PC-3 (cell line): ENCODE results near the gene SNTA1. TPM values are rescaled to one million over a fixed set of nuclear protein-coding genes. Genes with fewer than 3 reads are reported as not detected.
"Not testable (repeated sequence)": the region's sequence is repeated elsewhere in the genome, so short reads cannot be mapped to it uniquely, and the experiment has no call there.

Experiments
- ATAC-seq: fragments of 200-7000 bp; cut with Tn5 transposase; 2 replicates; pipeline ENCODE4 v1.9.1; 2020; ENCODE audit warnings: mild to moderate bottlenecking, moderate library complexity
- BruUV-seq: library from RNA; stranded (reverse); fragments of 400-500 nt; replicated peaks from 2 replicates; lab custom pipeline; 2021; lab: Mats Ljungman, UMichigan
- CTCF ChIA-PET: fragments of 300-600 bp; sonication (Branson Sonifier 250); formaldehyde crosslinking; loops from one replicate; lab custom pipeline; 2022; ENCODE audit warnings: antibody characterized with exemption; lab: Charles Lee
- POLR2A ChIA-PET: fragments of 300-600 bp; sonication (Branson Sonifier 250); formaldehyde crosslinking; loops from one replicate; lab custom pipeline; 2022; ENCODE audit warnings: antibody characterized with exemption; ENCODE audit not compliant: unreplicated experiment; lab: Charles Lee
- DNase-seq: peaks from one replicate; pipeline ENCODE4 v3.0.0-alpha.2; 2015
- H2AFZ ChIP-seq: fragments of 300-600 bp; sonication (generic); 2 replicates; pipeline ENCODE4 v1.6.0; 2016; ENCODE audit warnings: antibody characterized with exemption, low read length
- H3F3A ChIP-seq: fragments of 300-600 bp; sonication (generic); one replicate; pipeline ENCODE4 v1.6.0; 2017; ENCODE audit warnings: antibody characterized with exemption, low read length, control low read depth, mild to moderate bottlenecking; ENCODE audit not compliant: unreplicated experiment
- H3K27ac ChIP-seq: fragments of 300-600 bp; sonication (generic); 2 replicates; pipeline ENCODE4 v1.5.1; 2016; ENCODE audit warnings: mild to moderate bottlenecking, low read length
- H3K27me3 ChIP-seq: fragments of 300-600 bp; sonication (generic); 2 replicates; pipeline ENCODE4 v1.6.1; 2016; ENCODE audit warnings: low read length, mixed read lengths
- H3K36me3 ChIP-seq: fragments of 300-600 bp; sonication (generic); 2 replicates; pipeline ENCODE4 v1.6.1; 2016; ENCODE audit warnings: low read depth, mixed run types, low read length, mixed read lengths
- H3K4me1 ChIP-seq: fragments of 300-600 bp; sonication (generic); 2 replicates; pipeline ENCODE4 v1.5.1; 2016; ENCODE audit warnings: low read length; ENCODE audit not compliant: insufficient read depth
- H3K4me2 ChIP-seq: fragments of 300-600 bp; sonication (generic); 2 replicates; pipeline ENCODE4 v1.6.0; 2016; ENCODE audit warnings: low read length
- H3K4me3 ChIP-seq: fragments of 300-600 bp; sonication (generic); 2 replicates; pipeline ENCODE4 v1.5.1; 2016; ENCODE audit warnings: mild to moderate bottlenecking, low read length, mixed read lengths
- H3K79me2 ChIP-seq: fragments of 300-600 bp; sonication (generic); 2 replicates; pipeline ENCODE4 v1.6.1; 2017; ENCODE audit warnings: low read length, mixed read lengths
- H3K9ac ChIP-seq: fragments of 300-600 bp; sonication (generic); 2 replicates; pipeline ENCODE4 v1.6.0; 2016; ENCODE audit warnings: mild to moderate bottlenecking, low read length
- H3K9me2 ChIP-seq: fragments of 300-600 bp; sonication (generic); replicated peaks from 2 replicates; pipeline ENCODE4 v1.6.1; 2016; ENCODE audit warnings: mixed run types, low read length, mixed read lengths
- H3K9me3 ChIP-seq: fragments of 300-600 bp; sonication (generic); 2 replicates; pipeline ENCODE4 v1.6.1; 2016; ENCODE audit warnings: low read length, mixed read lengths
- H4K20me1 ChIP-seq: fragments of 300-600 bp; sonication (generic); 2 replicates; pipeline ENCODE4 v1.6.1; 2016; ENCODE audit warnings: low read length, mixed read lengths
- CTCF ChIP-seq: fragments of 300-600 bp; sonication (generic); conservative IDR thresholded peaks from 2 replicates; pipeline ENCODE4 v1.5.1; 2017; ENCODE audit warnings: antibody characterized with exemption, low read depth, mild to moderate bottlenecking, low read length
- EZH2 ChIP-seq: fragments of 300-600 bp; sonication (generic); IDR thresholded peaks from one replicate; pipeline ENCODE4 v1.6.1; 2017; ENCODE audit warnings: antibody characterized with exemption, mild to moderate bottlenecking, low read length; ENCODE audit not compliant: unreplicated experiment
- EZH2phosphoT487 ChIP-seq: fragments of 300-600 bp; sonication (generic); IDR thresholded peaks from 2 replicates; pipeline ENCODE4 v1.6.1; 2018; ENCODE audit warnings: mild to moderate bottlenecking, antibody characterized with exemption, low read length, borderline replicate concordance
- intact Hi-C: fragments of 100-400 bp; cut with micrococcal nuclease; formaldehyde crosslinking; loops from 2 replicates; pipeline ENCODE4 v1.9.0; 2023
- total RNA-seq: library from RNA; depleted of rRNA; stranded (reverse); fragments of >200 nt; gene quantifications from 2 replicates; pipeline ENCODE4 v1.2.3, GENCODE V29; 2014

The SNTA1 gene
- total RNA-seq, 1 experiment from 2014 or later: 25.9 TPM

- Histone ChIP-seq H3K27me3 (no peaks in the 10 kb centered on the region), H3K79me2 (peaks cover 33% of the 10 kb centered on the region), H3F3A (no peaks in the 10 kb centered on the region), H3K9ac (peak within 1 kb of the TSS; percentile 84), H3K4me3 (peak within 1 kb of the TSS; percentile 92), H3K4me1 (peaks cover 10% of the 10 kb centered on the region; the same call in 1 of the 2 replicates), H3K27ac (peak within 1 kb of the TSS; percentile 51), H4K20me1 (0 out of 2 replicates have a peak, but pooled peaks cover 3% of the 10 kb centered on the region), H3K36me3 (no peaks in the 10 kb centered on the region), H2AFZ (peak within 1 kb of the TSS; percentile 92), H3K9me3 (no peaks in the 10 kb centered on the region), H3K9me2 (no peaks in the 10 kb centered on the region), H3K4me2 (peak within 1 kb of the TSS; percentile 99)
- intact Hi-C loops: no loop called here
- ATAC-seq: peak; percentile 63
- TF ChIP-seq CTCF (no peak), EZH2phosphoT487 (no peak), EZH2 (no peak)
- no TSS peak for BruUV-seq
- DNase-seq: peak; percentile 44
- POLR2A ChIA-PET: interaction anchor here (0.5 to 1.2 kb wide), 11 partner anchors 47 to 622 kb away, joined by 3 to 11 read pairs (median 4); partner anchors contain the start of genes EIF2S2 and SNTA1
- CTCF ChIA-PET: interaction anchor here (0.5 to 1.2 kb wide), 4 partner anchors 26 to 622 kb away, joined by 3 to 6 read pairs (median 4); partner anchors contain the start of gene EIF2S2
These were observed 46.7 kb upstream of the SNTA1 start, which contains the start of gene CBFA2T2 for GRCh38 chr20:33490023-33490933. CBFA2T2 (plus strand) TSS chr20:33490096; CDS start chr20:33490268, 172 bp downstream.

DNA sequence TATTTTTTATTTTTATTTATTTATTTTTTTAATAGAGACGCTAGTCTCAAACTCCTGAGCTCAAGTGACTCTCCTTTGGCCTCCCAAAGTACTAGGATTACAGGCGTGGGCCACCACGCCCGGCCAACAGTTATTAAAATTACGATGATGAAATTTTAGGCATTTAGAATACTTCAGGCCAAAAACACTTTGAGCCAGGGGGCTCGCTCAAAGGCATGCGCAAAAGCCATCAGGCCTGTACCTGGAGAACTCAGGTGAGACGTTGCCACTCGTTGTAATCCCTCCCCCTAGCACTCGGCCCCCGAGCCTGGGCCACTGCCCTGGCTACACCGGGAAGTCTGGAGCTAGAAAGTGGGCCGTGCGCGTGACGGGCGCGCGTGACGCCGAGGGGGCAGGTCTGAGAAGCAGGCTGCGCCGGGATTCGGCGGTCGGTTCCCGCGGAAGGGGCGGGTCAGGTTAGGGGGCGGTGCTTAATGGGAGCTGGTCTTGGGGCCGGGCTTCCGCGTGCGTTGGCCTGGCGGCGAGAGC is 46.0 kb upstream of the SNTA1 start:
- ATAC-seq (peak; percentile 96), DNase-seq (peak; percentile 98)
- Histone ChIP-seq H3F3A (no peaks in the 10 kb centered on the region), H3K36me3 (no peaks in the 10 kb centered on the region), H3K9me2 (no peaks in the 10 kb centered on the region), H3K9ac (peak overlapping the region; percentile 78), H3K27me3 (no peaks in the 10 kb centered on the region), H3K4me3 (peak overlapping the region; percentile 67), H3K79me2 (peaks cover 29% of the 10 kb centered on the region), H3K4me1 (peaks cover 10% of the 10 kb centered on the region; the same call in 1 of the 2 replicates), H3K27ac (peak overlapping the region; percentile 51), H2AFZ (peak overlapping the region; percentile 92), H3K4me2 (peak overlapping the region; percentile 90), H3K9me3 (no peaks in the 10 kb centered on the region), H4K20me1 (0 out of 2 replicates have a peak, but pooled peaks cover 3% of the 10 kb centered on the region)
- CTCF ChIA-PET: interaction anchor here (0.5 to 1.2 kb wide), 4 partner anchors 26 to 623 kb away, joined by 3 to 6 read pairs (median 4); partner anchors contain the start of gene EIF2S2
- TSS peak; percentile 94 for BruUV-seq
- POLR2A ChIA-PET: interaction anchor here (0.5 to 1.2 kb wide), 11 partner anchors 27 to 1603 kb away, joined by 3 to 13 read pairs (median 4); partner anchors contain the start of gene SNTA1
- TF ChIP-seq EZH2 (no peak), EZH2phosphoT487 (no peak), CTCF (no peak)
- intact Hi-C loops: no loop called here

DNA sequence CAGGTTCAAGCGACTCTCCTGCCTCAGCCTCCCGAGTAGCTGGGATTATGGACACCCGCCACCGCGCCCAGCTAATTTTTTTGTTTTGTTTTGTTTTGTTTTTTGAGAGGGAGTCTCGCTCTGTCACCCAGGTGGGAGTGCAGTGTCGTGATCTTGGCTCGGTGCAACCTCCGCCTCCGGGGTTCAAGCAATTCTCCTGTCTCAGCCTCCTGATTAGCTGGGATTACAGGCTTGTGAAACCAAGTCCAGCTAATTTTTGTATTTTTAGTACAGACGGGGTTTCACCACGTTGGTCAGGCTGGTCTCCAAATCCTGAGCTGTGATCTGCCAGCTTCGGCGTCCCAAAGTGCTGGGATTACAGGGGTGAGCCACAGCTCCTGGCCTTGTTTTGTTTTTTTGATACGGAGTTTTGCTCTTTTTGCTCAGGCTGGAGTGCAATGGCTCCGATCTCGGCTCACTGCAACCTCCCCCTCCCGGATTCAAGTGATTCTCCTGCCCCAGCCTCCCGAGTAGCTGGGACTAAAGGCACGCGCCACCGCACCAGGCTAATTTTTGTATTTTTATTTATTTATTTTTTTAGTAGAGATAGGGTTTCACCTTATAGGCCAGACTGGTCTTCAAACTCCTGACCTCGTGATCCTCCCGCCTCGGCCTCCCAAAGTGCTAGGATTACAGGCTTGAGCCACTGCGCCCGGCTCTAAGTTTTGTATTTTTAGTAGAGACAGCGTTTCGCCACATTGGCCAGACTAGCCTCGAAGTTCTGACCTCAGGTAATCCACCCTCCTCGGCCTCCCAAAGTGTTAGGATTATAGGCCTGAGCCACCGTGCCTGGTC is 45.3 kb upstream of the SNTA1 start:
- H3K36me3 ChIP-seq, intact Hi-C loops, H4K20me1 ChIP-seq, H3F3A ChIP-seq, H3K4me1 ChIP-seq, BruUV-seq, DNase-seq, H3K27me3 ChIP-seq, ATAC-seq, H3K9me2 ChIP-seq, H3K9me3 ChIP-seq: not testable (repeated sequence)
- H2AFZ ChIP-seq: peak overlapping the region; percentile 92; the same call in 1 of the 2 replicates
- ChIA-PET CTCF (interaction anchor here (1.0 kb wide), 1 partner anchor 73 kb away, joined by 4 read pairs; no protein-coding TSS in a partner anchor), POLR2A (interaction anchor here (0.5 to 1.0 kb wide), 7 partner anchors 28 to 1603 kb away, joined by 3 to 13 read pairs (median 5); no protein-coding TSS in a partner anchor)
- peak overlapping the region; percentile 51; the same call in 1 of the 2 replicates for H3K27ac ChIP-seq
- peak overlapping the region; percentile 78 for H3K9ac ChIP-seq
- peaks cover 28% of the 10 kb centered on the region for H3K79me2 ChIP-seq
- H3K4me3 ChIP-seq: peak overlapping the region; percentile 67; the same call in 1 of the 2 replicates
- peak overlapping the region; percentile 90 for H3K4me2 ChIP-seq
